Lower leg skin (tissue), 4 donors: ENCODE data around the gene APOBEC3C. TPM values are rescaled to one million over a fixed set of nuclear protein-coding genes. Genes with fewer than 3 reads are reported as not detected.
"Not testable (repeated sequence)": the region's sequence is repeated elsewhere in the genome, so short reads cannot be mapped to it uniquely, and the experiment has no call there.

Source experiments
- DNase-seq, 2 donors: peaks; one replicate each; pipeline ENCODE4 v3.0.0-alpha.2; 2019; ENCODE audit warnings: low spot score in 2 of 2
- H3K4me3 ChIP-seq: fragments of 200-600 bp; sonication (generic); 2 replicates; pipeline ENCODE4 v1.5.1; 2017; ENCODE audit warnings: mild to moderate bottlenecking, low read depth; ENCODE audit not compliant: poor library complexity, severe bottlenecking
- CTCF ChIP-seq, 3 donors: fragments of 450-650 bp; IDR thresholded peaks; one replicate each; pipeline ENCODE4 v1.5.1; 2016; ENCODE audit warnings: antibody characterized with exemption in 3 of 3, mild to moderate bottlenecking in 3 of 3, moderate library complexity in 2 of 3
- POLR2A ChIP-seq, 2 donors: fragments of 450-650 bp; IDR thresholded peaks; one replicate each; pipeline ENCODE4 v1.6.1; 2016 to 2017; ENCODE audit warnings: antibody characterized with exemption in 2 of 2, mild to moderate bottlenecking in 1 of 2, moderate library complexity in 1 of 2
- WGBS, 2 donors: methylation state at CpG; one replicate each; pipeline ENCODE4 v1.1.5; 2018; 5-methylcytosine and 5-hydroxymethylcytosine counted together
- intact Hi-C: fragments of 100-400 bp; cut with DNase I; formaldehyde crosslinking; loops from one replicate; pipeline ENCODE4 v1.15.0; 2023; ENCODE audit warnings: low total_unique reads
- total RNA-seq, 4 donors: library from RNA; depleted of rRNA; stranded (reverse); fragments of >200 nt; gene quantifications; one replicate each; pipeline ENCODE4 v1.1.0, GENCODE V29; 2016

APOBEC3C gene
- total RNA-seq, 4 donors from 2014 or later, result 4.6 to 8.0 (median 6.8) TPM

DNA sequence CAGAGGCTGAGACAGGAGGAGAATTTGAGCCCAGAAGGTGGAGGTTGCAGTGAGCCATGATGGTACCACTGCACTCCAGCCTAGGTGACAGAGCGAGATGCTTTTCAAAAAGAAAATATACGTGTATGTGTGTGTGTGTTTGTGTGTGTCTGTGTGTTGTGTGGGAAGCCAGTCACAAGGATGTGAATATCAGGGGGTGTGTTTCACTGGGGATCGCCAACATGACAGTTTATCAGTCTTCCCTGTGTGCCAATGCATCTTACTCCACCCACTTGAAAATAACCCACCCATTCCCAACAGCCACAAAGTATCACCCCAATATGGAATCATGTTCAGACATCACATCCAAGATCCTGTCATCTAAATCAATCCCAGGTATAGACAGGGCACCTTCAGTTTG, 42.3 kb upstream of the APOBEC3C start:
- WGBS, 2 donors, result 86% methylated on average over 3 of the region's 3 CpGs; no CpG with 5 or more reads in 1 of the 2 donors
- no peak overlapping the region for H3K4me3 ChIP-seq
- TF ChIP-seq CTCF (IDR thresholded peaks at IDR 0.05) (no peak), POLR2A (IDR thresholded peaks at IDR 0.05) (no peak)
- intact Hi-C loops, result loop anchor here (10.0 kb wide), 1 partner anchor 207 kb away; no protein-coding TSS in a partner anchor
- no peak for DNase-seq

GRCh38 chr22:38972558-38972957, 41.5 kb upstream of the APOBEC3C start:
- no peak for DNase-seq
- WGBS, 2 donors, result 69% methylated on average over 5 of the region's 5 CpGs; no CpG with 5 or more reads in 1 of the 2 donors
- intact Hi-C loops, result loop anchor here (10.0 kb wide), 1 partner anchor 208 kb away; no protein-coding TSS in a partner anchor
- no peak overlapping the region for H3K4me3 ChIP-seq
- no peak for TF ChIP-seq POLR2A (IDR thresholded peaks at IDR 0.05)
- no peak for TF ChIP-seq CTCF (IDR thresholded peaks at IDR 0.05)

GRCh38 chr22:38973289-38974169, 40.5 kb upstream of the APOBEC3C start:
- DNase-seq, result no peak
- no peak for TF ChIP-seq CTCF (IDR thresholded peaks at IDR 0.05)
- no peak for TF ChIP-seq POLR2A (IDR thresholded peaks at IDR 0.05)
- intact Hi-C loops, result loop anchor here (10.0 kb wide), 1 partner anchor 209 kb away; no protein-coding TSS in a partner anchor
- WGBS, 2 donors, result 50% methylated on average over 15 of the region's 15 CpGs; no CpG with 5 or more reads in 1 of the 2 donors
- no peak overlapping the region for H3K4me3 ChIP-seq

- 81% methylated on average over 18 of the region's 18 CpGs; no CpG with 5 or more reads in 1 of the 2 donors for WGBS, 2 donors
- intact Hi-C loops, result loop anchor here (10.0 kb wide), 1 partner anchor 209 kb away; no protein-coding TSS in a partner anchor
- H3K4me3 ChIP-seq, result no peak overlapping the region
- TF ChIP-seq CTCF (IDR thresholded peaks at IDR 0.05), result no peak
- no peak for TF ChIP-seq POLR2A (IDR thresholded peaks at IDR 0.05)
- no peak for DNase-seq
These were observed 39.8 kb upstream of the APOBEC3C start for GRCh38 chr22:38974170-38974825.

- WGBS, 2 donors, result 95% methylated on average over 7 of the region's 7 CpGs; no CpG with 5 or more reads in 1 of the 2 donors
- intact Hi-C loops, result loop anchor here (10.0 kb wide), 1 partner anchor 210 kb away; no protein-coding TSS in a partner anchor
- no peak for DNase-seq
- TF ChIP-seq POLR2A (IDR thresholded peaks at IDR 0.05), result no peak
- no peak for TF ChIP-seq CTCF (IDR thresholded peaks at IDR 0.05)
- H3K4me3 ChIP-seq, result no peak overlapping the region
These were observed 39.3 kb upstream of the APOBEC3C start for GRCh38 chr22:38974826-38975175.

DNA sequence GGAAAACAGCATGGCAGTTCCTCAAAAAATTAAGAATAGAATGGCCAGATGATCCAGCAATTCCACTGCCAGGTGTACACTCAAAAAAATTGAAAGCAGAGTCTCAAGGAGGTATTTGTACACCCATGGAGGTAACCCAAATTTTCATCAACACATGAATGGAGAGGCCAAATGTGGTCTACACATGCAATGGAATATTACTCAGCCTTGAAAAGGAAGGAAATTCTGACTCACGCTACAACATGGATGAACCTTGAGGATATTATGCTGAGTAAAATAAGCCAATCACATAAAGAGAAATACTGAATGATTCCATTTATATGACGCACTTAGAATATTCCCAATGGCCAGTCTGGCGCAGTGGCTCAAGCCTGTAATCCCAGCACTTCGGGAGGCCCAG, 36.8 kb upstream of the APOBEC3C start:
- H3K4me3 ChIP-seq, DNase-seq: not testable (repeated sequence)
- intact Hi-C loops, result loop anchor here (10.0 kb wide), 1 partner anchor 212 kb away; no protein-coding TSS in a partner anchor
- 96% methylated on average over 4 of the region's 4 CpGs; no CpG with 5 or more reads in 1 of the 2 donors for WGBS, 2 donors

DNA sequence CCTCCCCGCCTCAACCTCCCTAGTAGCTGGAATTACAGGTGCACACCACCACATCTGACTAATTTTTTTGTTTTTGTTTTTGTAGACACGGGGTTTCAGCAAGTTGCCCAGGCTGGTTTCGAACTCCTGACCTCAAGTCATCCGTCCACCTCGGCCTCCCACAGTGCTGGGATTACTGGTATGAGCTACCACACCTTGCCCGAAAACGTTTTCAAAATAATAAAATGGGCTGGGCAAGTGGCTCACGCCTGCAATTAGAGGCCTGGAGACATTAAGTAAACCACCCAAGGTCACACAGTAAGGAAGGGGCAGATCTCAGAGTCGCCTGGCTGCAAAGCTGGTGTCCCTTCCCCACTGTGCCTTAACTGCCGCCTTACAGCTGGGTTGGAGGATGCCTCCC, 33.5 kb upstream of the APOBEC3C start:
- 78% methylated on average over 10 of the region's 10 CpGs; no CpG with 5 or more reads in 1 of the 2 donors for WGBS, 2 donors
- intact Hi-C loops, H3K4me3 ChIP-seq, DNase-seq: not testable (repeated sequence)
